Measurements from ENCODE around the gene GALNT3. TPM values are rescaled to one million over a fixed set of nuclear protein-coding genes. Genes with fewer than 3 reads are reported as not detected.

Gene GALNT3
- total and polyA plus RNA-seq, 7 donors: 0.10 to 0.99 (median 0.19) TPM; not detected in 2

GRCh38 chr2:165778653-165779451 lies 15.2 kb downstream of the GALNT3 start:
- ATAC-seq (no peak), DNase-seq (no peak)
- intact Hi-C loops (cut with DNase I): no loop called here
- H3K27ac ChIP-seq: no peak overlapping the region
- no peaks in the 10 kb centered on the region for H3K9me3 ChIP-seq
- no peaks in the 10 kb centered on the region for H3K27me3 ChIP-seq (ENCODE audit: insufficient read depth in 3 of 3, low read length in 2 of 3)
- no peaks in the 10 kb centered on the region for H3K36me3 ChIP-seq (ENCODE audit: insufficient read depth in 1 of 2, low read depth in 1 of 2)
- WGBS, 3 donors: 93 to 96% (median 95%) methylated on average over 4 of the region's 4 CpGs
- H3K4me3 ChIP-seq: no peak overlapping the region
- TF ChIP-seq CTCF (IDR thresholded peaks at IDR 0.05): no peak
- H3K4me1 ChIP-seq: no peaks in the 10 kb centered on the region

DNA sequence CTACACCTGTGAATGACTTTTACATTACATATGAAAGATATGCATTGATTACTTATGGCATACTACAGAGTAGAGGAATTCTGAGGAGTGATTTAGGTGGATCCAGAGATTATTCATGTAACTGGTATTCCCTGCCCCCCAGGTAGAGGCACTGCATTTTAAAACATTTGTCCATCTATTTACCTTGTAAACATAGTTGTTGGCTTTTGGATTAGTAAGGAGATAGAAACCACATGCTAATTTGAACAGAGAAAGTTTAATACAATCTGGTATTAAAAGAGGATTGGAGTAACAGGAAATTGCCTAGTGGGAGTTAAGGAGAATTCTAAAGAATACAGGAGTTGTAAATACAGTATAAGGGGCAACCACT lies 15.9 kb downstream of the GALNT3 start:
- no peak for TF ChIP-seq CTCF (IDR thresholded peaks at IDR 0.05)
- no peak for ATAC-seq
- H3K9me3 ChIP-seq: no peaks in the 10 kb centered on the region
- no peak for DNase-seq
- H3K4me1 ChIP-seq: no peaks in the 10 kb centered on the region
- H3K4me3 ChIP-seq: no peak overlapping the region
- H3K27me3 ChIP-seq (ENCODE audit: insufficient read depth in 3 of 3, low read length in 2 of 3): no peaks in the 10 kb centered on the region
- intact Hi-C loops (cut with DNase I): no loop called here
- H3K36me3 ChIP-seq (ENCODE audit: insufficient read depth in 1 of 2, low read depth in 1 of 2): no peaks in the 10 kb centered on the region
- no peak overlapping the region for H3K27ac ChIP-seq

DNA sequence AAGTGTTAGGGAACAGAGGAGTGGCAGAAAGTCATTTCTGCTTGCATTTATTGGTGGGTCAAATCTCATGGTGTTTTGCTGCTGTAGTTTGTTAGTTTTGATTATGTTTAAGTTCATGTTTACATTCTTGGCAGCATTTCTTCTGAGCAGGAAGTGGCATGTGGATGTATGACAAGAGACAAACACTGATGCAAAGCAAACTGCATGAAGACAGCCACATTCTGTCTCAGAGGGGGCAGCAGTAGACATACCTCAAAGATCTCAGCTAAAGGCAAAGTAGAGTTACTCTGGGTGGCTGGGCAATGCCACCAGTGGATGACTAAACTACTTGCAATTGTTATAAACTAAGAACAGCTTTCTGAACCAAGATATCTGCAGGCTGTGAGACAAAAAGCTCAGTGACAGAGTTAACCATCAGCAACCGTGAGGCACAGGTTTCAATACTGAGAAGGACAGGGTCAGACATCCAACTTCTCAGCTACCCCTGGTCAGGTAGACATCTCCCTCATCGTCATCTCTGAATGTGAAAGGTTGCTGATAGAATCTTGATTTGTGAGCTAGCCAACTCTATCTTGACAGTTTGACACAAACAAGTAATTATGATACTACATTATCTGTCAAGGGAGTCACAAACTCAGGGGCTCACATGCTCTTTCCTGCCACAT lies 16.4 kb downstream of the GALNT3 start:
- TF ChIP-seq CTCF (IDR thresholded peaks at IDR 0.05): no peak
- ATAC-seq (no peak), DNase-seq (no peak)
- intact Hi-C loops (cut with DNase I): no loop called here
- Histone ChIP-seq H3K4me3 (no peak overlapping the region), H3K4me1 (no peaks in the 10 kb centered on the region), H3K36me3 (ENCODE audit: insufficient read depth in 1 of 2, low read depth in 1 of 2) (no peaks in the 10 kb centered on the region), H3K27ac (no peak overlapping the region), H3K9me3 (no peaks in the 10 kb centered on the region), H3K27me3 (ENCODE audit: insufficient read depth in 3 of 3, low read length in 2 of 3) (no peaks in the 10 kb centered on the region)
- WGBS, 3 donors: 87 to 94% (median 92%) methylated on average over 2 of the region's 2 CpGs

DNA sequence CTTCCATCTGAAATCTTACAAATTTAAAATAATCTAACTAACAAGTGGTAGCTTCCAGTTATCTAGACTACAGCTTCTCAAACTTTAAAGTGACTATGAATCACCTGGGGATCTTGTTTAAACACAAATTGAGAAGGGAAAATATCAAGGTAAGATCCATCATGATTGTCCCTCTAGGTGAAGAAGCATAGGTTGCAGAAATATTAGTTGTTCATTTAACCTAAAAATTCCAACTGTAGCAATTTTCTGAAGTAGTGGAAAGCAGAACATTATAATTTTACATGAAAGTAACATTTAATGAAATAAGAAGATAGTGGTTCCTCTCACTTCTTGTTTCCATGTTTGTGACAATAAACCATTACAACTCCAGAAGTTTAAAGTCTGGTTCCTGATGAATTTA lies 17.3 kb downstream of the GALNT3 start:
- ATAC-seq: no peak
- intact Hi-C loops (cut with DNase I): no loop called here
- no peak overlapping the region for H3K4me3 ChIP-seq
- no peaks in the 10 kb centered on the region for H3K36me3 ChIP-seq (ENCODE audit: insufficient read depth in 1 of 2, low read depth in 1 of 2)
- H3K27ac ChIP-seq: no peak overlapping the region
- H3K27me3 ChIP-seq (ENCODE audit: insufficient read depth in 3 of 3, low read length in 2 of 3): no peaks in the 10 kb centered on the region
- no peak for TF ChIP-seq CTCF (IDR thresholded peaks at IDR 0.05)
- no peaks in the 10 kb centered on the region for H3K4me1 ChIP-seq
- no peaks in the 10 kb centered on the region for H3K9me3 ChIP-seq
- DNase-seq: no peak

Data from psoas muscle (tissue), 8 donors.